K562 (cell line): ENCODE measurements around the gene PDRG1.

ENCODE experiments used
- CC2D1A ChIP-seq: fragments of 450-650 bp; IDR thresholded peaks from 2 replicates; pipeline ENCODE4 v1.6.1; 2017; ENCODE audit warnings: mild to moderate bottlenecking
- PYGO2 ChIP-seq: fragments of 450-650 bp; IDR thresholded peaks from 2 replicates; pipeline ENCODE4 v1.6.1; 2016; ENCODE audit warnings: mild to moderate bottlenecking, missing genetic modification characterization, moderate library complexity, missing compliant biosample characterization

DNA sequence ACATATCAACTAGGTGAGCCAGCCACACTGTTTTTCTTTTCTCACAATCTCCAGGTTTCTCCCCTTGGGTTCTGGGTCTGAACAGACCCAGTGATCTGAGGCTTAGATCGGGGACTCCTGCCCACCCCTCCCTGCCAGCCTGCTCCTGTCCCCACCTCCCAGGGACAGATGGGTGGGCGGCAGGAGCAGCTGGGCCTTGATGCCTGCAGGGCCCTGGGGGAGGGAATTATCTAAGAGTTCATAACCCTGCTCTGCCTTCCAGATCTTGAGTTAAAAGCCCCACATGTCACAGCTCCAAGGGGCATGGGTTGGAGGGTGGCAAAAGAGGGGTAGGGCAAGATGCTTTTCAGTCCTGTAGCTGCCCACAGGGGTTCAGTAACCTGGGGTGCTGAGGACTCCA, 10.9 kb upstream of the PDRG1 start:
- TF ChIP-seq CC2D1A (no peak), PYGO2 (tag) (no peak)
